Hepatocyte (in vitro differentiated cells): ENCODE data around the gene COL7A1. TPM values are rescaled to one million over a fixed set of nuclear protein-coding genes. Genes with fewer than 3 reads are reported as not detected.

ENCODE experiments used
- DNase-seq: peaks from one replicate; pipeline ENCODE4 v3.0.0-alpha.2; 2016; ENCODE audit warnings: low spot score
- H2AFZ ChIP-seq: fragments of 200-600 bp; sonication (generic); 2 replicates; pipeline ENCODE4 v1.6.0; 2016; ENCODE audit warnings: antibody characterized with exemption, mild to moderate bottlenecking
- H3K27ac ChIP-seq: fragments of 200-600 bp; sonication (generic); 2 replicates; pipeline ENCODE4 v1.5.1; 2016; ENCODE audit warnings: mild to moderate bottlenecking
- H3K27me3 ChIP-seq: fragments of 200-600 bp; sonication (generic); 2 replicates; pipeline ENCODE4 v1.6.1; 2016
- H3K36me3 ChIP-seq: fragments of 200-600 bp; sonication (generic); replicated peaks from 2 replicates; pipeline ENCODE4 v1.5.1; 2016; ENCODE audit warnings: low read depth; ENCODE audit not compliant: insufficient read depth
- H3K4me1 ChIP-seq: fragments of 200-600 bp; sonication (generic); 2 replicates; pipeline ENCODE4 v1.5.1; 2016; ENCODE audit warnings: mild to moderate bottlenecking, moderate library complexity; ENCODE audit not compliant: insufficient read depth
- H3K4me2 ChIP-seq: fragments of 200-600 bp; sonication (generic); 2 replicates; pipeline ENCODE4 v1.6.0; 2016
- H3K4me3 ChIP-seq: fragments of 200-600 bp; sonication (generic); 2 replicates; pipeline ENCODE4 v1.5.1; 2016; ENCODE audit warnings: mild to moderate bottlenecking
- H3K79me2 ChIP-seq: fragments of 200-600 bp; sonication (generic); 2 replicates; pipeline ENCODE4 v1.6.0; 2017; ENCODE audit warnings: mild to moderate bottlenecking
- H3K9me2 ChIP-seq: fragments of 200-600 bp; sonication (generic); replicated peaks from 2 replicates; pipeline ENCODE4 v1.6.0; 2017; ENCODE audit warnings: mild to moderate bottlenecking; ENCODE audit not compliant: insufficient read depth
- H3K9me3 ChIP-seq: fragments of 200-600 bp; sonication (generic); 2 replicates; pipeline ENCODE4 v1.5.1; 2016; ENCODE audit warnings: low read depth, mild to moderate bottlenecking
- H4K20me1 ChIP-seq: fragments of 200-600 bp; sonication (generic); 2 replicates; pipeline ENCODE4 v1.6.0; 2016; ENCODE audit warnings: mild to moderate bottlenecking; ENCODE audit not compliant: insufficient read depth, poor library complexity, severe bottlenecking
- EZH2 ChIP-seq: fragments of 200-600 bp; sonication (generic); IDR thresholded peaks from 2 replicates; pipeline ENCODE4 v1.6.1; 2016; ENCODE audit warnings: antibody characterized with exemption, mild to moderate bottlenecking, borderline replicate concordance
- EZH2phosphoT487 ChIP-seq: fragments of 200-600 bp; sonication (generic); IDR thresholded peaks from one replicate; pipeline ENCODE4 v1.6.1; 2018; ENCODE audit warnings: antibody characterized with exemption, mild to moderate bottlenecking, low read depth, moderate library complexity; ENCODE audit not compliant: unreplicated experiment, severe bottlenecking
- WGBS: methylation state at CpG from one replicate; pipeline ENCODE4 v1.1.6; 2016; ENCODE audit warnings: low lambda C conversion rate; ENCODE audit errors: missing lambda C conversion rate; 5-methylcytosine and 5-hydroxymethylcytosine counted together
- polyA plus RNA-seq: library from polyadenylated mRNA; unstranded; fragments of >200 nt; fragmentation: Nextera tagmentation; extraction: Ambion mirVana; gene quantifications from 2 replicates; pipeline ENCODE4 v1.2.1, GENCODE V29; 2016
- total RNA-seq: library from RNA; depleted of rRNA; stranded (reverse); fragments of >200 nt; gene quantifications from 2 replicates; pipeline ENCODE4 v1.2.3, GENCODE V29; 2014
- TF ChIP-seq, protein P1 (sequence below): fragments of 200-600 bp; sonication (generic); IDR thresholded peaks from 2 replicates; pipeline ENCODE4 v1.5.1; 2016; ENCODE audit warnings: antibody characterized with exemption, mild to moderate bottlenecking; ENCODE audit not compliant: poor library complexity

The COL7A1 gene
- total and polyA plus RNA-seq, 2 experiments from 2014 or later, result 17.4 to 19.6 TPM

DNA sequence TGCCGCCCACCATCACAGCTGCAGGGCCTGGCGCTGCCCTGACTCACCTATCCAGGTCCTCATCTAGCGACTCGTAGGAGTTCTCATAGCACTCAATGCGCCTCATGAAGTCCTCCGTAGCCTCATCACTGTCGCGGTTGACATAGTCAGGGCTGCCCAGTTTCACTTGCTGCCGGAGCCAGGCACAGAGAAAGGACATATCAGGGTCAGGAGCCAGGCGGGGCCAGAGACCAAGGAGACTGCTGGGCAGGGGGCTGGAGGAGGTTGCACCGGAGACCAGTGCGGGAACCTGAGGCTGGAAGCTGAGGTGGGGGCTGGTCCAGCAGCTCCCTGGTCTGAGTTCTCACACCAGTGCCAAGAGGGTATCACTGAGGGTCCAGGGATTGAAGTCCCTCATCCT, 56.7 kb downstream of the COL7A1 start:
- H4K20me1 ChIP-seq, result no peaks in the 10 kb centered on the region
- no peak overlapping the region for H3K4me2 ChIP-seq
- no peak for DNase-seq
- H3K36me3 ChIP-seq, result no peaks in the 10 kb centered on the region
- H3K4me1 ChIP-seq, result no peaks in the 10 kb centered on the region
- no peaks in the 10 kb centered on the region for H3K9me2 ChIP-seq
- WGBS, result 95% methylated on average over 12 of the region's 12 CpGs
- H3K27ac ChIP-seq, result no peak overlapping the region
- no peak overlapping the region for H3K4me3 ChIP-seq
- H3K9me3 ChIP-seq, result no peaks in the 10 kb centered on the region
- no peak for TF ChIP-seq EZH2phosphoT487
- no peak for TF ChIP-seq EZH2
- TF ChIP-seq, protein P1, sequence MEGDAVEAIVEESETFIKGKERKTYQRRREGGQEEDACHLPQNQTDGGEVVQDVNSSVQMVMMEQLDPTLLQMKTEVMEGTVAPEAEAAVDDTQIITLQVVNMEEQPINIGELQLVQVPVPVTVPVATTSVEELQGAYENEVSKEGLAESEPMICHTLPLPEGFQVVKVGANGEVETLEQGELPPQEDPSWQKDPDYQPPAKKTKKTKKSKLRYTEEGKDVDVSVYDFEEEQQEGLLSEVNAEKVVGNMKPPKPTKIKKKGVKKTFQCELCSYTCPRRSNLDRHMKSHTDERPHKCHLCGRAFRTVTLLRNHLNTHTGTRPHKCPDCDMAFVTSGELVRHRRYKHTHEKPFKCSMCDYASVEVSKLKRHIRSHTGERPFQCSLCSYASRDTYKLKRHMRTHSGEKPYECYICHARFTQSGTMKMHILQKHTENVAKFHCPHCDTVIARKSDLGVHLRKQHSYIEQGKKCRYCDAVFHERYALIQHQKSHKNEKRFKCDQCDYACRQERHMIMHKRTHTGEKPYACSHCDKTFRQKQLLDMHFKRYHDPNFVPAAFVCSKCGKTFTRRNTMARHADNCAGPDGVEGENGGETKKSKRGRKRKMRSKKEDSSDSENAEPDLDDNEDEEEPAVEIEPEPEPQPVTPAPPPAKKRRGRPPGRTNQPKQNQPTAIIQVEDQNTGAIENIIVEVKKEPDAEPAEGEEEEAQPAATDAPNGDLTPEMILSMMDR, result no peak
- H2AFZ ChIP-seq, result no peak overlapping the region
- H3K79me2 ChIP-seq, result no peaks in the 10 kb centered on the region
- H3K27me3 ChIP-seq, result no peaks in the 10 kb centered on the region

DNA sequence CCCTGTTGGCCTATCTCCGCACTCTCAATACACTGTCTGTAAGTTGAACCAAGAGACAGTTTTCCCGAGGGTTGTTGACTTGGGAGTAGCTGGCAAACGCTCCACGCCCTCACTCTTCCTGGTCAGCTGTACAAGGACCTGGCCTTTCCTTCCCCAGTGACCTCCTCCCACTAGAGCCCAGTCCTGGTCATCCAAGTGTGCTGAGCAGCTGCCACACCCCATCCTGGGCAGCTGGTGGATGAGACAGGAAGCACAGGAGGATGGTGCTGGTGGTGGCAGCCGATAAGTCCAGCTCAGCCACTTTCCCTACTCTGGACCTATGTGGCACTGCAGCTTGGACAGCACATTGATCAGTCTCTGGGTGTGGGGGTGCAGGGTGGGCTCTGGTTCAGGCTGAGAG, 58.3 kb downstream of the COL7A1 start:
- no peaks in the 10 kb centered on the region for H3K9me3 ChIP-seq
- H3K27ac ChIP-seq, result no peak overlapping the region
- H3K27me3 ChIP-seq, result no peaks in the 10 kb centered on the region
- 97% methylated on average over 5 of the region's 5 CpGs for WGBS
- H2AFZ ChIP-seq, result no peak overlapping the region
- no peaks in the 10 kb centered on the region for H3K36me3 ChIP-seq
- H3K4me2 ChIP-seq, result no peak overlapping the region
- DNase-seq, result no peak
- no peaks in the 10 kb centered on the region for H3K9me2 ChIP-seq
- no peaks in the 10 kb centered on the region for H3K4me1 ChIP-seq
- H3K4me3 ChIP-seq, result no peak overlapping the region
- no peaks in the 10 kb centered on the region for H4K20me1 ChIP-seq
- TF ChIP-seq EZH2phosphoT487, result no peak
- TF ChIP-seq EZH2, result no peak
- TF ChIP-seq, protein P1, result no peak
- no peaks in the 10 kb centered on the region for H3K79me2 ChIP-seq

DNA sequence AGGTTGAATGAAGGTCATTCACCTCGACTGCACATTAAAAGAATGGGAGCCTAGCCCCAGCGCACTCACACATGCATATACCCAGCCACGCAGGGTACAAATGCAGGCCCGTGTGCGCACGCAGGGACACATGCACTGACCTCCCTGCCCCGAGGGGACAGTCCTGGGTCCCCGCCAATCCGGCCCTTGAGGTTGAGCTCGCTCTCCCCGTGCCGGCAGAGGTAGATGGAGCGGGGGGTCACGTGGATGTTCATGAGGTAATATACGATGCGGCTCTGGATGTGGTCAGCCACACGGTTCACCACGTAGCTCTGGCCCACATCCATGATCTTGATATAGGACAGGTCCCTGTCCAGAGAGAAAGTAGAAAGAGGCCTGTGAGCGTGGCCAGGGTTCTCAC, 59.0 kb downstream of the COL7A1 start:
- no peak overlapping the region for H3K4me3 ChIP-seq
- H3K27ac ChIP-seq, result no peak overlapping the region
- H3K79me2 ChIP-seq, result no peaks in the 10 kb centered on the region
- no peak overlapping the region for H2AFZ ChIP-seq
- H3K9me3 ChIP-seq, result no peaks in the 10 kb centered on the region
- H3K9me2 ChIP-seq, result no peaks in the 10 kb centered on the region
- DNase-seq, result no peak
- H4K20me1 ChIP-seq, result no peaks in the 10 kb centered on the region
- 98% methylated on average over 19 of the region's 19 CpGs for WGBS
- H3K4me1 ChIP-seq, result no peaks in the 10 kb centered on the region
- no peaks in the 10 kb centered on the region for H3K36me3 ChIP-seq
- no peak overlapping the region for H3K4me2 ChIP-seq
- no peaks in the 10 kb centered on the region for H3K27me3 ChIP-seq
- TF ChIP-seq, protein P1, result no peak
- TF ChIP-seq EZH2phosphoT487 (no peak), EZH2 (no peak)

DNA sequence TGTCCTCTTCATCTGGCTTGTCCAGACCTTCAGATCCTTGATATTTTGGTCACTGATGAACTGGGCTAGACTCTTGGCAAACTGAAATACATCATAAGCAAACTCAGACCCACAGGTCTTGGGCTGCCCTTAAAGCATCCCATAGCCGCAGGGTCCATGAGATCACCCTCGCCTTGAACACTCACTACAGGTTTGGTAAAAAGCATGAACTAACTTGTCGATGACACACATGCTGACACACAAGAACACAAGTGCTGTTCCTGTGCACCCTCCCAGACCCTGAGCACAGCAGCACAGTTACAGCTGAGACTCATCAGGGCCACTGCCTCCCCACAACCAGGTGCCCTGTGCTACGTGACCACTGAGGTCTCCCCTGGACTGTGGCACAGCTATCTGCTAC, 59.6 kb downstream of the COL7A1 start:
- Histone ChIP-seq H3K79me2 (no peaks in the 10 kb centered on the region), H3K4me2 (no peak overlapping the region), H3K4me3 (no peak overlapping the region), H3K27me3 (no peaks in the 10 kb centered on the region), H4K20me1 (no peaks in the 10 kb centered on the region), H2AFZ (no peak overlapping the region), H3K9me2 (no peaks in the 10 kb centered on the region), H3K27ac (no peak overlapping the region), H3K36me3 (no peaks in the 10 kb centered on the region), H3K9me3 (no peaks in the 10 kb centered on the region), H3K4me1 (no peaks in the 10 kb centered on the region)
- WGBS, result 98% methylated on average over 4 of the region's 4 CpGs
- no peak for DNase-seq
- no peak for TF ChIP-seq EZH2
- no peak for TF ChIP-seq EZH2phosphoT487
- TF ChIP-seq, protein P1, result no peak
